GM11168 (cell line): ENCODE results near the gene KIF13A.
"Not testable (repeated sequence)": the region's sequence is repeated elsewhere in the genome, so short reads cannot be mapped to it uniquely, and the experiment has no call there.

Source experiments
- in situ Hi-C: fragments of 300-500 bp; cut with MboI; formaldehyde crosslinking; loops from one replicate; pipeline ENCODE4 v1.12.0; 2022; ENCODE audit warnings: low sequenced_read_pairs; ENCODE audit not compliant: unreplicated experiment

KIF13A gene

DNA sequence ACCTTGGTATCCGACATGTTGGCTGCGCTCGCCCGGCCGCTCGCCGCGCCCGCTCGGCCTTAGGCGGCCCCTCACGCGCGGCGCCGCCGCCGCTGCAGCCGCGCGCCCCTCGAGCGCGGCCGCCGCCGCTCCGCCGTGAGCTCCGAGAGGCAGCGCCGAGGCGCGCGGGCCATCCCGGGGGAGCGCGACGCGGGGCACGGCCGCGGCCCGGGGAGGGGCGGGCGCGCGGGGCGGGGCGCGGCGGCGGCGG is at the start of gene KIF13A:
Gene KIF13A, minus strand, starts transcription at position 189 of the 250 bp plus-strand sequence. Its CDS starts 172 bp downstream, at position 17.
- in situ Hi-C loops, result no loop called here

DNA sequence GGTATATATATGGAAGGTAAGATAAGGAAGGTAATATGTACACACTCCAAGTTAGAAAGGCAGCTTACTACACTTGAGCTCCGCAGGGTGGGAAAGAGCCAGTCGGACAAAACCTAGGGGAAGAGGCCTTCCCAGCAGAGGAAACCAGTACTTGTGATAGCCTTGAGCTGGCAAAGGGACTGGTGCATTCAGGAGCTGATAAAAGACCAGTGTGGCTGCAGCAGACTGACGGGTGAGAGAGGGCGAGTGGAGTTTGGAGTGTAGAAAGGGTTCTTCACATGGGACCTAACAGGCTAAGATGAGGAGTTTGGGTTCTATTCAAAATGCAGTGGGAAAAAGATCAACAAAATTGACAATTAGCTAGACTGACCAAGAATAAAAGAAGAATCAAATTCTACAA is 49.3 kb upstream of the KIF13A start:
- in situ Hi-C loops, result no loop called here

DNA sequence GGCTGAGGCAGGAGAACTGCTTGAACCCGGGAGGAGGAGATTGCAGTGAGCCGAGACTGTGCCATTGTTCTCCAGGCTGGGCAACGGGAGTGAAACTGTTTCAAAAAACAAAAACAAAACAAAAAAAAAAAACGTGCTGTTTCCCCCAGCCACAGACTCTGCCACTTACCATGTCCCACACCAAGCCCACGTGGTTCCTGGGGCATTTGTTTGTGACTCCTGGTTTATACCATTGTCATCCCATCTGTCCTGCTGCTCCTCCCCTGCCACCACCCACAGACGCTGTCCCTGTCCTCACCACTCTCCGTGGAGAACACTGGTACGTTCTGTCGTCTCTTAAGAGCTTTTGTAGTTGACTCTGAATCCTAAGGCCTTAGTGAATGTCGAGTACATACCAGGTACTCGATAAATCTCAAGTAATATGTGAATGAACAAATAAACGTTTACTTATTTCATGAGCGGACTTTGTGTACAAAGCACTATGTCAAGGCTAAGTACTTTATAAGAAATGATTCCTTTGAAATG is 48.0 kb upstream of the KIF13A start:
- in situ Hi-C loops, result no loop called here

DNA sequence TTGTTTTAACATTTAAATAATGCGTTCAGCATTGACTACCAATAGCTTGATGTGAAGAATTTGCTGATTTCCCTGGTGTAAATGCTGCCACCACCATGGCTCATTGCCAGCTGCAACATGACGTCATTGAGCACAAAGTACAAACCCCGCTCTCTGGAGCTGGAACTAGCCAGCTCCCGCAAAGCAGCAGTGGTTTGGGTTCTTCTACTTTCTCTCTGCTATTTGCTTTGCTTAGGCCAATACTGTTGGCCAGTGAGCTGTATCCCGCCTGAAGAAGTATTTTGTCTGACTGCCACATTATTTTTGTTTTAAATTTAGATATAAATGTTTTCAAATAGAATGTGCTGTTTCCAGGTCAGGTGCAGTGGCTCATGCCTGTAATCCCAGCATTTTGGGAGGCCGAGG is 47.4 kb upstream of the KIF13A start:
- in situ Hi-C loops, result no loop called here

DNA sequence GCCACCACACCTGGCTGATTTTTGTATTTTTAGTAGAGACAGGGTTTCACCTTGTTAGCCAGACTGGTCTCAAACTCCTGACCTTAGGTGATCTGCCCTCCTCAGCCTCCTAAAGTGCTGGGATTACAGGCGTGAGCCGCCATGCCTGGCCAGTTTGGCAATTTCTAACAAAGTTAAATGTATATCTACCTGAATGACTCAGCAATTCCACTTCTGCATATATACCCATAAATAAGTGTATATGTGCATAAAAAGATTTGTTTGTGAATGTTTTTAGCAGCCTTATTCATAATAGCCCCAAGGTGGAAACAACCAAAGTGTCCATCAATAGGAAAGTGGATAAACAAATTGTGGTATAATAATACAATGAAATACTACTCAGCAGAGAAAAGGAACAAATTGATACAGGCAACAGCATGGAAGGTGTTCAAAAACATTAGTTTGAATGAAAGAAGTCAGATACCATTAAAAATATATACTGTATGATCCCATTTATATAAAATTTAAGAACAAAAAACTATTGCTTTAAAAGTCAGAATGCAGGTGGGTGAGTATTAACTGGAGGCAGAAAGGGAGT is 44.3 kb upstream of the KIF13A start:
- in situ Hi-C loops, result no loop called here

DNA sequence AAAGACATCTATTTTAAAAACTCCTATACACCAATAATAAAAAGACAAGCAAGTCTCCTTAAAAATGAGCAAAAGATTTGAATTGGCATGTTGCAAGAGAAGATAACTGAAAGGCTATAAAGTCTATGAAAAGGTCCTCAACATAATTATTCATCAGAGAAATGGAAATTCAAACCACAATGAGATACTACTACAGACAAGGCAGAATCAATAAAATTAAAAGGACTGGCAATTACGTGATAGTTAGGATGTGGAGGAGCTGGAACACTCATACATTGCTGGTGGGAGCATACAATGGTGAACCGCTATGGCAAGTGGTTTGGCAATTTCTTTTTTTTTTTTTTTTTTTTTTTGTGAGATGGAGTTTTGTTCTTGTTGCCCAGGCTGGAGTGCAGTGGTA is 43.8 kb upstream of the KIF13A start:
- in situ Hi-C loops, result no loop called here

DNA sequence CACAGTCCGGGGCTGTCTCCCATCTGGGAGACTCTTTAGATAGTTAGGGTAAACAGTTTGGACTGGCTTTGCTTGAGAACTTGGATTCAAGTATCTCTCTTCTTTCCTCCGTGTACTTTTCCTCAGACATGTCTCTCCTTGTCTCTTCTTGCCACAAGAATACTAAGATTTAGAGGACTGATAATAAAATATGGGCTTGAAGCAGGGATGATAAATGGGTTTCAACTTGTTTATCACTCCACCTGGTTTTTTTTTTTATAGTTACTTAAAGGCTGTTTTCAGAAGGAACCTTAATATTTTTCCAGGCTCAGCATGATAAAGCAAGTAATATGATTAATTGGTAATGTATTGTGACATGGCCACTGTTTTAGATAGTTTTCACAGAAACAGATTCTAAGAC is 40.9 kb upstream of the KIF13A start:
- in situ Hi-C loops, result no loop called here

DNA sequence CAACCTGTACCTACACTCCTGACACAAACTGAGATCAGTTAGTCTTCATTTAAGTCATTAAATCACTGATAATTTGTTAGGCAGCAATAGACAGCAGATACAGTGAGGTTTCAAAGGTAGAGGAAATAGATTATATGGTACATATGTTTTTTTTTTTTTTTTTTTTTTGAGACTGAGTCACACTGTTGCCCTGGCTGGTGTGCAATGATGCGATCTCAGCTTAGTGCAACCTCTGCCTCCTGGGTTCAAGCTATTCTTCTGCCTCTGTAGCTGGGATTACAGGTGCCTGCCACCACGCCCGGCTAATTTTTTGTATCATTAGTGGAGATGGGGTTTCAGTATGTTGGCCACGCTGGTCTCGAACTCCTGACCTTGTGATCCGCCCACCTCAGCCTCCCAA is 38.2 kb upstream of the KIF13A start:
- in situ Hi-C loops, result no loop called here

DNA sequence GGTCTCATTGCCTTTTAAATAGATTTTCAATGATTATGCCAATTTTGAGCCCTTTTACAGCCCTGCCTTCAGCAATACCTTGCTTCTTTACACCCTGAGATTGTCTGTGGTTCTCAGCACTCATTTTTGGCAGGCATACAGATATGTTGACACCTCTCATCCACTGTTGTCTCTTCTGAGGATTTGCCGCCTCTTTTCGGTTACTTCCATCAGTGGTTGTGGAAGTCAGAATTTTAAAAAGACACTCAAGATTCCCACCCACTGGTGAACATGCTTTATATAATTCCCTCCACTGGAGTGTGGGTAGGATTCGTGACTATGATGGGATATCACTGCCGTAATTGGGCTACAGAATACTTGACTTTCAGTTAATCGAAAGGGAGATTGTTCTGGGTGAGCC is 37.4 kb upstream of the KIF13A start:
- in situ Hi-C loops, result no loop called here

DNA sequence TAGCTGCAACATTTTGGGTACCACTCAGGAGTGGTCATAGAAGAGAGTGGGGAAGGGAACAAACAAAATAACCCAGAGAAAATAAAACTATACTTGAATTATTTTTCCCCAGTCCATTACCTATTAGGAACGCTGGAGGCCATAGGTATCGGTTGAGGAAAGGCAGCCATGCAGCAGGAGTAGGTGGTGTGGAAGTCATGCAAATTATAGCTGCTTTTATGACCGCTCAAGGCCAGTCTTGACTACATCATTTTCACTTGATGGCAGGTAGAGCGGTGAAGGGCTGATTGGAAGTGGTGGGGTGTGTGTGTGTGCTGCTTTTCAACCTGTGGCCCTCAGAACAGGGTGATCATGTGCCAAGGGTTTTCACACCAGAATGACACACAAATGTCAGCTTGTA is 36.5 kb upstream of the KIF13A start:
- in situ Hi-C loops, result no loop called here

DNA sequence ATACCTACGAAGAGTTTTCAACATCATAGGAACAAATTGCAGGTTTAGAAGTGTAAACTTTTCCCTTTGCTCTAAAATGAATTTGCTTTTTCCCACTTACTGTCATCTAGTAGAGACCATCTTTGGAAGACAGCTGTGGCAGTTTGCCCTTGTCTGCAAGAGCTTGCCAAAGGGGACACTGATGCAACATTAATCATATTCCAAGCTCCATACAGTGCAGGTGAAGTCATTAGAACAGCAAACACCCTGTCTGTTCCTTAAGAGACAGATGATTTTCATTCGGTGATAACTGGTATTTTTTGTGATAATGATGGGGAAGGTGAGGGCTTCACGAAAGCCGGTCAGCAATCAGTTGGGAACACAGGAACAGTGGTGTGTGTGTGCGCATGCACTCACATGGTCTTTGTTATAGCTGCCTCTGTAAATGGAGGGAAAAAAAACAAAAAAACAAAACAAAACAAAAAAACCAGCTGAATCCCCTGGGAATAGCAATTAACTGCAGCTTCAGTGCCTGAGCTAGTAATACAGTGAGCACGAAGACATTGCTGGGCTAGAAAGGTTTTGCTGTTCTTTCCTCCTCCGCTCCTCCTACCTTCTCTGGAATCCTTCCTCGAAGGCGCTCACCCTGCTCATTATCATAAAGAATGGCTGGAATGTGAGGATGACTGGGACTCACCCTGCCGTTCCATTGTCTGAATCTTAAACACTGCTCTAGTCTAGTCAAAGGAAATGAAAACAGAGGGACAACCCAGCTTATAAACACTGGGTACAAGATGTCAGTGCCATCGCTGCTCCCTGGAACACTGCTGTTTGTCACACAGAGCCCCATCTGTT is 35.2 kb upstream of the KIF13A start:
- in situ Hi-C loops, result no loop called here

DNA sequence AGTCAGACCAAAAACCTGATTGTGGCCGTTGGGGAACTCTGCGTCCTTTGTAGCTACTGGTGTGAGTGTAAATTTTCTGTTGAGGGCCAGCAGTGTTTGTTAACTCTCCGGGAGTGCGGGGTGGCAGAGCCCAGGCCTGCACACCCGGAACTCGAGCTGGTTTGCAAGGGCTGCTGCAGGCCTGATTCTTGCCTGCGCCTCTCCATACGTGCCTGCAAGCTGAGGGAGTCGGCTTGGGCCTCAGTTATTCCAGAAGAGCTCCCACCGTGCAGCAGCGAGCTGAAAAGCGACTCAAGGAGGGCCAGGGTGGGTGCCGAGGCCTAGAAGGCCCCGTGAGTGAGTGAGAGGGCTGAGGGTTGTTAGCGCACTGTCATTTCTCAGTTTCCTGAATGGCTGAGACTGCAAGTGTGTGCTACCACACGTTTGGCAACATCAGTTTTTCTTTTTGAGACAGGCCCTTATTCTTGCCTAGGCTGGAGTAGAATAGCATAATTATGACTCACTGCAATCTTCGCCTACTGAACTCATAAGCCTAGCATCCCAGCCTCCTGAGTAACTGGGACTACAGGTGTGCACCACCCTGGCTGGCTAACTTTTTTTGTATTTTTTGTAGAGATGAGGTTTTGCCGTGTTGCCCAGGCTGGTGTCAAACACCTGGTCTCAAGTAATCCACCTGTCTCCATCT is 33.9 kb upstream of the KIF13A start:
- in situ Hi-C loops, result no loop called here

DNA sequence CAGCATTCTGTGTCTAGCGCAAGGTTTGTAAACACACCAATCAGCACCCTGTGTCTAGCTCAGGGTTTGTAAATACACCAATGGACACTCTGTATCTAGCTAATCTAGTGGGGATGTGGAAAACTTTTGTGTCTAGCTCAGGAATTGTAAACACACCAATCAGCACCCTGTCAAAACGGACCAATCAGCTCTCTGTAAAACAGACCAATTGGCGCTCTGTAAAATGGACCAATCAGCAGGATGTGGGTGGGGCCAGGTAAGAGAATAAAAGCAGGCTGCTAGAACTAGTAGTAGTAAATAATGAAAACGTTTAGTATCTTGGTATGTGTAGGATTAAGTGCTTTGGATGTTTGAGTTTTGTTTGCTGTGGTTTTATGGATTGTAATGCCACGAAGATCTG is 33.1 kb upstream of the KIF13A start:
- in situ Hi-C loops, result not testable (repeated sequence)

DNA sequence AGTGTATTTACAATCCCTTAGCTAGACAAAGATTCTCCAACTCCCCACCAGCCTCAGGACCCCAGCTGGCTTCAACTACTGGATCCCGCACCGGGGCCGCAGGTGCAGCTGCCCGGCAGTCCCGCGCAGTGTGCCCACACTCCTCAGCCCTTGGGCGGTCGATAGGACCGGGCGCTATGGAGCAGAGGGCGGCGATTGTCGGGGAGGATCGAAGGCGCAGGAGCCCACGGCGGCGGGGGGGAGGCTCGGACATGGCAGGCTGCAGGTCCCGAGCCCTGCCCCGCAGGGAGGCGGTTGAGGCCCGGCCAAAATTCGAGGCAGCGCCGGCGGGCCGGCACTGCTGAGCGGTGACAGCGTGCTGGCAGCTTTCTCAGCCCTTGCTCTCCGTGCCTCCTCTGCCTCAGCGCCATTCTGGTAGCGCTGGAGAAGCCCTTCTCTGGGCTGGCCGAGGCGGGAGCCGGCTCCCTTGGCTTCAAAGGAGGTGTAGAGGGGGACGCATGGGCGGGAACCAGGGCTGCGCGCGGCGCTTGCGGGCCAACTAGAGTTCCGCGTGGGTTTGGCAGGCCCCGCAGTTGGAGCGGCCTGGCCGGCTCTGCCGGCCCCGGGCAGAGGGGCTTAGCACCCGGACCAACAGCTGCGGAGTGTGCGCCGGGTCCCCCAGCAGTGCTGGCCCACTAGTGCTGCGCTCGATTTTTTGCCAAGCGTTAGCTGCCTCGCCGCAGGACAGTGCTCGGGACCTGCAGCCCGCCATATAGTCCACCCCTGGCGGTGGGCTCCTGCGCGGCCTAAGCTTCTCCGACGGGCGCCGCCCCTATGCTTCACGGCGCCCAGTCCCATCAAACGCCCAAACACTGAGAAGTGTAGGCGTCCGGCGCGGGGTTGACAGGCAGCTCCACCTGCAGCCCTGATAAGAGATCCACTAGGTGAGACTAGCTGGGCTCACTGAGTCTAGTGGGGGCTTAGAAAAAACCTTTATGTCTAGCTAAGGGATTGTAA is 32.4 kb upstream of the KIF13A start:
- in situ Hi-C loops, result no loop called here

DNA sequence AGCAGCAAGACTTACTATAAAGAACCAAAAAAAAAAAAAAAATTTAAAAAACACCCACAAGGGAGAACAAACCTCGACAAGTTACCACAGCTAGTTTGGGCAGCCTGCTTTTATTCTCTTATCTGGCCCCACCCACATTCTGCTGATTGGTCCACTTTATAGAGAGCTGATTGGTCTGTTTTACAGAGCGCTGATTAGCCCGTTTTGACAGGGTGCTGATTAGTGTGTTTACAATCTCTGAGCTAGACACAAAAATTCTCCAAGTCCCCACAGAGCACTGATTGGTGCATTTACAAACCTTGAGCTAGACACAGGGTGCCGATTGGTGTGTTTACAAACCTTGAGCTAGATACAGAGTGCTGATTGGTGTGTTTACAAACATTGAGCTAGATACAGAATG is 31.7 kb upstream of the KIF13A start:
- in situ Hi-C loops, result not testable (repeated sequence)

DNA sequence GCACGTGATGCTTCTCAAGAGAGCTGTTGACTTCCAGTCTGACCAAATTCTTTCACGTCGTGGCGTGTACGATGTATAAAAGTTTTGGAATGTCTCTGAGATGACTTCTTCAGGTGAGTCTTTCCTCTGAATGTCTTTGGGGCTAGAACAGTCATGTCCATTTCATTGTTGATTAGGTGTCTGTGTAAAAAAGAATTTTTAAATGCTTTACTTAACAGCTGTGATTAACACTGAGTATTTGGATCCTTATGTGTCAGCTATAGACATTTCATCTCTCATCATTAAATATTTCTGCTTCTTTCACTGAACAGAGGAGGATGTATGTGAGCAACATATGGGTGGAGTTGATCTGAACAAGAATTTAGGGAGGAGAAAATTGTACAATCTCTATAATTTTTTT is 29.3 kb upstream of the KIF13A start:
- in situ Hi-C loops, result no loop called here

DNA sequence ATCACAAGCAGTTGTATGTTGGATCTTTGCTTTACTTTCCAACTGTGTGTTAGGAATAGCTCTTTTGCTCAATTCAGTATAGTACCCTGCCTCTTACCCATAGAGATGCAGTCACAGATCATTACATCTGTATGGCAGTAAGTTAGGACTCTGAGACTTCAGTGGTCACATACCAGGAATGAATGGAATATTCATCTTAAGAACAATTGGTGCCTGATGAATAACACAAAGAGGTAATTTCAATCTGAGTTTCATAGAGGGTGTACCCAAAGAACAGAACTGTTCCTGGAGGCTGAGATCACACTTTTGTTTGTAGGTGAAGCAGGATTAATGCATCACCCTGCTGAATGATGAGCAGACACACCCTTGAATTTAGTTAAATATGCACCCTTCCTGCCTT is 28.7 kb upstream of the KIF13A start:
- in situ Hi-C loops, result no loop called here

DNA sequence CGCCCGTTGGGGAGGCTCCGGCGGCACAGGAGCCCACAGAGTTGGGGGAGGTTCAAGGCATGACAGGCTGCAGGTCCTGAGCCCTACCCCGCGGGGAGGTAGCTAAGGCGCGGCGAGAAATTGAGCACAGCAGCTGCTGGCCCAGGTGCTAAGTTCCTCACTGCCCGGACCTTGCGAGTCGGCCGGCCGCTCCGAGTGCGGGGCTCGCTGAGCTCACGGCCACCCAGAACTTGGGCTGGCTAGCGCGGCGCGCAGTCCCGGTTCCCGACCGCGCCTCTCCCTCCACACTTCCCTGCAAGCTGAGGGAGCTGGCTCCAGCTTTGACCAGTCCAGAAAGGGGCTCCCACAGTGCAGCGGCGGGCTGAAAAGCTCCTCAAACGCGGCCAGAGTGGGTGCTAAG is 23.9 kb upstream of the KIF13A start:
- in situ Hi-C loops, result no loop called here

DNA sequence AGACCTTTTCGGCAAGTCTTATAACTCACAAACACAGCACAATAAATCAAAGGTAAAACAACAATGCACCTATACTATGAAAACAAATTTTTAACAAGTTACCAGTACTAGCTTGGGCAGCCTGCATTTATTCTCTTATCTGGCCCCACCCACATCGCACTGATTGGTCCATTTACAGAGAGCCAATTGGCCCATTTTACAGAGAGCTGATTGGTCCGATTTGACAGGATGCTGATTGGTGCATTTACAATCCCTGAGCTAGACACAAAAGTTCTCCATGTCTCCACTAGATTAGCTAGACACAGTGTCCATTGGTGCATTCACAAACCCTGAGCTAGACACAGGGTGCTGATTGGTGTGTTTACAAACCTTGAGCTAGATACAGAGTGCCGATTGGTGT is 23.1 kb upstream of the KIF13A start:
- in situ Hi-C loops, result not testable (repeated sequence)

DNA sequence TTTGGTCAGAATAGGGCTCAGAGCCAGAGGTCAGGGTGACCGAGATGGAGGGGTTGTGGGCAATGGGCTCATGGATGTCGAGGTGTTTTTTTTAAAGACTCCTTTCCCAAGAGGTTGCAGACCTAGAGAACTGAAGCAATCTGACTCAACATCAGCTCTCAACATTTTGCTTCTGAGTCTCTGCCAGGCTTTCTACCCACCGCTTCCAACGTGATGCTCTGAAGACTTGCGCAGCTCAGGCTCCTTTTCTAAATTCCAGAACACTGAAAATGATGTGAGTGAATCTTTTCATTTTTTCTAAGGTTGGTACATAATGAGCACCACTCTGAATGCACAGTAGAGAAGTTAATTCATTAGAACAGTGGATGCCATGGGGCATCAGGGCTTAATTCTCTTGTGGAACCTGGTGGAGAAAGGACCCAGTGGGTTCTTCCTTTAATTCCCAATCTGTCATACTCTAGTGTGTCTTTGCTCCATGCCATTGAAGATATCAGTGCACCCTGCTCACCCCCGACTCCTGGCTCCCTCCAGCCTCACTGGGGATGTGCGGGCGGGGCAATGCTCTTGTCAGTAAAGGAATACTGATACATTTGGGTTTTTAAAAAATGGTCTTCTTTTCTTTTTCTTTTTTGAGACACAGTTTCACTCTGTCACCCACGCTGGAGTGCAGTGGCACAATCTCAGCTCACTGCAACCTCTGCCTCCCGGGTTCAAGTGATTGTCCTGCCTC is 17.0 kb upstream of the KIF13A start:
- in situ Hi-C loops, result no loop called here
